ENCODE measurements around the gene FOXP1.

- no peak for TF ChIP-seq CTCF (IDR thresholded peaks at IDR 0.05)
- TF ChIP-seq POLR2A (IDR thresholded peaks at IDR 0.05) = no peak
- TF ChIP-seq POLR2AphosphoS5 (IDR thresholded peaks at IDR 0.05) = no peak
These were observed 185.2 kb downstream of the FOXP1 start for GRCh38 chr3:71398157-71398836.
